Keratinocyte (primary cell): ENCODE results near the gene PDGFB. TPM values are rescaled to one million over a fixed set of nuclear protein-coding genes. Genes with fewer than 3 reads are reported as not detected.

ENCODE experiments used
- DNase-seq: peaks from one replicate; pipeline ENCODE4 v3.0.0-alpha.2; 2011; ENCODE audit warnings: low read depth, missing footprints, low spot score
- FAIRE-seq: peaks from 2 replicates; lab custom pipeline; 2011; peaks lifted over from hg19 to GRCh38; lab: Jason Lieb, UNC
- H2AFZ ChIP-seq: 2 replicates; pipeline ENCODE4 v1.6.0; 2012; ENCODE audit warnings: low read length, control low read depth, inconsistent platforms; ENCODE audit not compliant: control insufficient read depth
- H3K27ac ChIP-seq: 2 replicates; pipeline ENCODE4 v1.5.1; 2011; ENCODE audit warnings: low read length; ENCODE audit not compliant: control insufficient read depth, insufficient read depth
- H3K27me3 ChIP-seq: 3 replicates; pipeline ENCODE4 v1.6.0; 2011; ENCODE audit warnings: low read length; ENCODE audit not compliant: control insufficient read depth, insufficient read depth; ENCODE audit errors: extremely low read depth
- H3K36me3 ChIP-seq, 2 experiments: 2 replicates in 1 of 2; 3 replicates in 1 of 2; pipeline ENCODE4 v1.5.1; 2011; ENCODE audit warnings: low read length in 2 of 2, mild to moderate bottlenecking in 1 of 2; ENCODE audit not compliant: control insufficient read depth in 2 of 2, insufficient read depth in 2 of 2; ENCODE audit errors: extremely low read depth in 1 of 2
- H3K4me1 ChIP-seq: 3 replicates; pipeline ENCODE4 v1.5.1; 2011; ENCODE audit warnings: low read length; ENCODE audit not compliant: control insufficient read depth, insufficient read depth; ENCODE audit errors: extremely low read depth
- H3K4me2 ChIP-seq: 3 replicates; pipeline ENCODE4 v1.6.0; 2011; ENCODE audit warnings: low read depth, low read length; ENCODE audit not compliant: control insufficient read depth, insufficient read depth; ENCODE audit errors: extremely low read depth
- H3K4me3 ChIP-seq, 3 experiments: fragments of 200-600 bp in 1 of 3; sonication (generic) in 1 of 3; 2 replicates in 2 of 3; 3 replicates in 1 of 3; pipeline ENCODE4 v1.5.1; 2011 to 2016; ENCODE audit warnings: low read length in 3 of 3, mild to moderate bottlenecking in 3 of 3, control low read depth in 2 of 3, inconsistent platforms in 1 of 3, low read depth in 1 of 3, mixed read lengths in 1 of 3, mixed run types in 1 of 3, moderate library complexity in 1 of 3; ENCODE audit not compliant: control insufficient read depth in 2 of 3, insufficient read depth in 2 of 3; ENCODE audit errors: extremely low read depth in 1 of 3
- H3K79me2 ChIP-seq: 2 replicates; pipeline ENCODE4 v1.6.0; 2012; ENCODE audit warnings: low read length; ENCODE audit not compliant: control insufficient read depth, insufficient read depth
- H3K9ac ChIP-seq: 3 replicates; pipeline ENCODE4 v1.6.0; 2011; ENCODE audit warnings: low read length; ENCODE audit not compliant: control insufficient read depth, insufficient read depth; ENCODE audit errors: extremely low read depth
- H3K9me1 ChIP-seq: 3 replicates; pipeline ENCODE4 v1.6.0; 2011; ENCODE audit warnings: low read length; ENCODE audit not compliant: control insufficient read depth, insufficient read depth; ENCODE audit errors: extremely low read depth
- H3K9me3 ChIP-seq: 2 replicates; pipeline ENCODE4 v1.5.1; 2012; ENCODE audit warnings: low read depth, low read length; ENCODE audit not compliant: control insufficient read depth
- H4K20me1 ChIP-seq: 3 replicates; pipeline ENCODE4 v1.6.0; 2011; ENCODE audit warnings: low read length; ENCODE audit not compliant: control insufficient read depth, insufficient read depth; ENCODE audit errors: extremely low read depth
- EZH2 ChIP-seq: IDR thresholded peaks from one replicate; pipeline ENCODE4 v1.6.1; 2012; ENCODE audit warnings: inconsistent platforms, mild to moderate bottlenecking, low read length, moderate library complexity
- dilution Hi-C: fragments of 300-500 bp; cut with MboI; formaldehyde crosslinking; loops from one replicate; pipeline ENCODE4 v1.7.0; 2020; ENCODE audit warnings: low sequenced_read_pairs; ENCODE audit not compliant: extremely low pct_ligation_motif_present
- polyA plus RNA-seq, 5 experiments: library from polyadenylated mRNA; depleted of rRNA in 3 of 5; stranded (reverse) in 3 of 5; stranded (forward) in 1 of 5; unstranded in 1 of 5; fragments of >200 nt; gene quantifications; 1 replicate in 1 of 5; 2 replicates in 3 of 5; 3 replicates in 1 of 5; pipeline versions ENCODE4 v1.2.1 to v1.2.3, GENCODE V29; 2011 to 2012; ENCODE audit warnings: missing spikeins in 2 of 5, low read depth in 1 of 5, low replicate concordance in 1 of 5
- TF ChIP-seq, protein P1 (sequence below), 3 experiments: IDR thresholded peaks in 1 of 3; conservative IDR thresholded peaks in 1 of 3; optimal IDR thresholded peaks in 1 of 3; 2 replicates in 2 of 3; 3 replicates in 1 of 3; pipeline versions ENCODE3 to v1.5.1; 2011; ENCODE audit warnings: low read length in 3 of 3, mild to moderate bottlenecking in 3 of 3, moderate library complexity in 2 of 3, control low read depth in 1 of 3, inconsistent platforms in 1 of 3; ENCODE audit not compliant: insufficient read depth in 2 of 3; ENCODE audit errors: extremely low read depth in 1 of 3

The PDGFB gene
- polyA plus RNA-seq, 1 donor (not counting 4 experiments of a cell fraction or from before 2014, with no cell fraction given), result 6.0 TPM

DNA sequence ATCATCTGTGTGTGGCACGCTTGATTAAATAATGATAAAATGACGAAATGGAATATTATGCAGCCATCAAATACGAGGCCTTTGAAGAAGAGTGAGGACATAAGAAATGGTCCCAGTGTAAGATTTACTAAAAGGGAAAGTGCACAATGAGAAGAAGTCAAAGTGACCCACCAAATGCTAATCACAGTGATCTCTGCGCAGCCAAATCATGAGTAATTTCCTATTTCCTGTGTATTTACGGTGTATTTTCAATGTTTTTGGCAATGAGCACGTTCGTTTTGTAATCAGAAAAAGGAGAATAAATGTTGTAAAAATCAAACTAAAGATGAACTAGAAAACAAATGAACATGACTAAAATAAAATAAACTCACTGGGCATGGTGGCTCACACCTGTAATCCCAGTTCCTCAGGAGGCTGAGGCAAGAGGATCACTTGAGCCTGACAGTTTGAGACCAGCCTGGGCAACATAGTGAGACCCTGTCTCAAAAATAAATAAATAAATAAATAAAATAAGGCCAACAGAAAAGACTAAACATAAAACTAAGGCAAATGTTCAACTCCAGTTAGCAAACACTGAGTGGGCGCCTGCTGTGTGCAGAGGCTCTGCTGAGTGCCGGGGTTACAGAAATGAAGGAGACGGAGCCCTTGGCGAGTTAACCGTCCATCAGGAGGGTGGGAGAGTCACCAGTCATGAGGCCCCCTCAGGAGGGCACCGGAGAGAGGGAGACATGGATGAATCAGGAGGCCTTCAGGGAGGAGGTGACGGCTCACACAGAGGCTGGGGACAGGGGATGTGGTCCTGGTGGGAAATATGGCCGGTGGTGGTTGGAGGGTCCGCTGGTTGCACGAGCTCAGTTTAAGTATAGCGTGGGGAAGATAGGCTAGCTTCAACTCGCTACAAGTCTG is 66.3 kb downstream of the PDGFB start:
- Histone ChIP-seq H3K36me3 (no peaks in the 10 kb centered on the region), H3K9me1 (no peaks in the 10 kb centered on the region), H2AFZ (no peak overlapping the region), H3K4me3 (no peak overlapping the region), H3K9ac (no peak overlapping the region), H3K27ac (no peak overlapping the region), H3K27me3 (no peaks in the 10 kb centered on the region), H3K4me2 (no peak overlapping the region), H4K20me1 (no peaks in the 10 kb centered on the region), H3K4me1 (peaks cover 30% of the 10 kb centered on the region), H3K79me2 (no peaks in the 10 kb centered on the region), H3K9me3 (no peaks in the 10 kb centered on the region)
- no peak for DNase-seq
- TF ChIP-seq, protein P1, sequence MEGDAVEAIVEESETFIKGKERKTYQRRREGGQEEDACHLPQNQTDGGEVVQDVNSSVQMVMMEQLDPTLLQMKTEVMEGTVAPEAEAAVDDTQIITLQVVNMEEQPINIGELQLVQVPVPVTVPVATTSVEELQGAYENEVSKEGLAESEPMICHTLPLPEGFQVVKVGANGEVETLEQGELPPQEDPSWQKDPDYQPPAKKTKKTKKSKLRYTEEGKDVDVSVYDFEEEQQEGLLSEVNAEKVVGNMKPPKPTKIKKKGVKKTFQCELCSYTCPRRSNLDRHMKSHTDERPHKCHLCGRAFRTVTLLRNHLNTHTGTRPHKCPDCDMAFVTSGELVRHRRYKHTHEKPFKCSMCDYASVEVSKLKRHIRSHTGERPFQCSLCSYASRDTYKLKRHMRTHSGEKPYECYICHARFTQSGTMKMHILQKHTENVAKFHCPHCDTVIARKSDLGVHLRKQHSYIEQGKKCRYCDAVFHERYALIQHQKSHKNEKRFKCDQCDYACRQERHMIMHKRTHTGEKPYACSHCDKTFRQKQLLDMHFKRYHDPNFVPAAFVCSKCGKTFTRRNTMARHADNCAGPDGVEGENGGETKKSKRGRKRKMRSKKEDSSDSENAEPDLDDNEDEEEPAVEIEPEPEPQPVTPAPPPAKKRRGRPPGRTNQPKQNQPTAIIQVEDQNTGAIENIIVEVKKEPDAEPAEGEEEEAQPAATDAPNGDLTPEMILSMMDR (optimal IDR thresholded peaks at IDR 0.05 in 1 of 3, IDR thresholded peaks at IDR 0.05 in 1 of 3, conservative IDR thresholded peaks at IDR 0.05 in 1 of 3; ENCODE audit: extremely low read depth in 1 of 3, insufficient read depth in 2 of 3, low read length in 3 of 3), result no peak
- no peak for TF ChIP-seq EZH2
- FAIRE-seq, result no peak
- dilution Hi-C loops, result no loop called here

DNA sequence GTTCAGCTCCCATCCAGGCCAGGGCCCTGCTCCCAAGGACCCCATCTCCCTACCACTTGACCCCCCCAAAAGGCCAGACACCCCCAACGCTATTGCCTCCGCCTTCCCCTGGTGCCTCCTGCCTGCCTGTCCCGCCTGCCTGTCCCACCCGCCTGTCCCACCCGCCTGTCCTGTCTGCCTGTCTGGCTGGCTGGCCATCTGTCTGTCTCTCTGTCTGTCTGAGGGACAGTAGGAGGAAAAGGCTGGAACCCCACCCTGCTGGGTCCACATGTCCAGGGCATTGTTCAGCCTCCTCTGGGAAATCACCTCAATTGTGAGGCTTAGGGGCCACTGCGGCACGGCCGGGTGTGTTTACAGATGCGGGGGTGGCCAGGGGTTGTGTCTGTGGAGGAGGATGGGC is 67.0 kb downstream of the PDGFB start:
- DNase-seq (no peak), FAIRE-seq (no peak)
- Histone ChIP-seq H3K27ac (no peak overlapping the region), H3K9me3 (no peaks in the 10 kb centered on the region), H3K4me3 (no peak overlapping the region), H3K79me2 (no peaks in the 10 kb centered on the region), H4K20me1 (no peaks in the 10 kb centered on the region), H3K4me2 (no peak overlapping the region), H3K9me1 (no peaks in the 10 kb centered on the region), H3K4me1 (peaks cover 30% of the 10 kb centered on the region), H2AFZ (no peak overlapping the region), H3K27me3 (no peaks in the 10 kb centered on the region), H3K36me3 (no peaks in the 10 kb centered on the region), H3K9ac (no peak overlapping the region)
- dilution Hi-C loops, result no loop called here
- TF ChIP-seq, protein P1 (optimal IDR thresholded peaks at IDR 0.05 in 1 of 3, IDR thresholded peaks at IDR 0.05 in 1 of 3, conservative IDR thresholded peaks at IDR 0.05 in 1 of 3; ENCODE audit: extremely low read depth in 1 of 3, insufficient read depth in 2 of 3, low read length in 3 of 3), result no peak
- no peak for TF ChIP-seq EZH2
